ENCODE measurements around the gene TMEM120A. TPM values are rescaled to one million over a fixed set of nuclear protein-coding genes. Genes with fewer than 3 reads are reported as not detected.

The TMEM120A gene
- total RNA-seq, 1 donor from 2014 or later, result 17.4 TPM

DNA sequence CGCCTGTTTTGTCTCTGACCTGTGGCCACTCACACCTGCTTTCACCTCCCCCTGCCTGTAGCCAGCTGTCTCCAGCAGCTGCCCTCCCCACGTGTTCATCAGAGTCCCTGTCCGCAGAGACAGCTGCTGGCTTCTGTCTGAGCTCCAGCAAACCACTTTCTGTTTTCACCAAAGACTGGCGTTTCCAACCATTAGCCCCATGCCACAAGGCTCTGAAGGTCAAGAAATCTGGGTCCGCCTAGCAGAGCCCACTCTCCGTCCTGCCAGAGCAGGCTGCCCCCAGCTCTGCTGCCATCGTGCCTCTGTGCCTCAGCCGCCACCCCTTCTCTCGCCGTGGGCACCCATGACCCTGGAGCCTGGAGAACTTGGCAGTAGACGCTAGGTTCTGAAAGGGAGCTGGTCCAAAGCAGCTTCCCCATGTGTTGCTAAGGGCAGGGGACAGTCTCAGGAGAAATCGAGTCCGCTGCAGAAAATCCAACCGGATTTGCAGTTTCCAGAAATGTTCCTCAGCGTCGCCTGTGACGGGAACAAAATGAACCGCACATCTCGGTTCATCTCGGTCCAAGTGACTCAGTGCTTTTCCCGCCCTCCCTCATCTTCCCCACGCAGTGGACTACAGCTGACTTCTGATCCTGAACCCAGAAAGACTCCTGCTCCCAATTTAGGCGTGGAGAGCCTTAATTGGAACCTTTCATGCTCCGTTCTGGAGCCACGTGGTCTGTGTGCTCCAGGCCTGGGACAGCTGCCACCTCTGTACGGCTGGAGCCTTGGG lies 28.0 kb downstream of the TMEM120A start:
- TF ChIP-seq, protein P1, sequence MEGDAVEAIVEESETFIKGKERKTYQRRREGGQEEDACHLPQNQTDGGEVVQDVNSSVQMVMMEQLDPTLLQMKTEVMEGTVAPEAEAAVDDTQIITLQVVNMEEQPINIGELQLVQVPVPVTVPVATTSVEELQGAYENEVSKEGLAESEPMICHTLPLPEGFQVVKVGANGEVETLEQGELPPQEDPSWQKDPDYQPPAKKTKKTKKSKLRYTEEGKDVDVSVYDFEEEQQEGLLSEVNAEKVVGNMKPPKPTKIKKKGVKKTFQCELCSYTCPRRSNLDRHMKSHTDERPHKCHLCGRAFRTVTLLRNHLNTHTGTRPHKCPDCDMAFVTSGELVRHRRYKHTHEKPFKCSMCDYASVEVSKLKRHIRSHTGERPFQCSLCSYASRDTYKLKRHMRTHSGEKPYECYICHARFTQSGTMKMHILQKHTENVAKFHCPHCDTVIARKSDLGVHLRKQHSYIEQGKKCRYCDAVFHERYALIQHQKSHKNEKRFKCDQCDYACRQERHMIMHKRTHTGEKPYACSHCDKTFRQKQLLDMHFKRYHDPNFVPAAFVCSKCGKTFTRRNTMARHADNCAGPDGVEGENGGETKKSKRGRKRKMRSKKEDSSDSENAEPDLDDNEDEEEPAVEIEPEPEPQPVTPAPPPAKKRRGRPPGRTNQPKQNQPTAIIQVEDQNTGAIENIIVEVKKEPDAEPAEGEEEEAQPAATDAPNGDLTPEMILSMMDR (IDR thresholded peaks at IDR 0.05; ENCODE audit: insufficient read depth, low read length, poor library complexity, severe bottlenecking), result no peak
- no peak for DNase-seq (ENCODE audit: low read depth)
- H3K27me3 ChIP-seq (ENCODE audit: control insufficient read depth, insufficient read depth, low read length), result no peaks in the 10 kb centered on the region
- H3K4me3 ChIP-seq (ENCODE audit: low read depth, low read length), result no peak overlapping the region
- peaks cover 1% of the 10 kb centered on the region for H3K36me3 ChIP-seq (ENCODE audit: control insufficient read depth, insufficient read depth, low read length)

DNA sequence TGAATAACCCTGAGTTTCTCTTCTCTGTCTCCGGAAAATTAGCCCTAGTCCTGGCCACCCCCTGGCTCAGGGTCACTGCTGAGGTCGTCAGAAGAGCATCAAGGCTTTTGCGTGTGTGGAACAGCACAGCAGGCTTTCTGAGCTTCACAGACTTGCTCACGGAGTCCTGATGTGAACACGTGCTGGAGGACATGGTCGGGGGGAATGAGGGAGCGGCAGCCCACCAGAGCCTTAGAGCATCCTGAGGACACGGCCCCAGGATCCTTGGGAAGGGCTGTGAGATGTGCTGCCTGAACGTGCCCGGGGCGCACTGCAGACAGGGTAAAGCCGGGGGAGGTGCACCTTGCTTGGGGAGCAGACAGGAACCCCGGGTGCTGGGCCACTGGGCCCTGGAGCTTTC lies 28.8 kb downstream of the TMEM120A start:
- TF ChIP-seq, protein P1 (IDR thresholded peaks at IDR 0.05; ENCODE audit: insufficient read depth, low read length, poor library complexity, severe bottlenecking), result no peak
- peaks cover 1% of the 10 kb centered on the region for H3K36me3 ChIP-seq (ENCODE audit: control insufficient read depth, insufficient read depth, low read length)

DNA sequence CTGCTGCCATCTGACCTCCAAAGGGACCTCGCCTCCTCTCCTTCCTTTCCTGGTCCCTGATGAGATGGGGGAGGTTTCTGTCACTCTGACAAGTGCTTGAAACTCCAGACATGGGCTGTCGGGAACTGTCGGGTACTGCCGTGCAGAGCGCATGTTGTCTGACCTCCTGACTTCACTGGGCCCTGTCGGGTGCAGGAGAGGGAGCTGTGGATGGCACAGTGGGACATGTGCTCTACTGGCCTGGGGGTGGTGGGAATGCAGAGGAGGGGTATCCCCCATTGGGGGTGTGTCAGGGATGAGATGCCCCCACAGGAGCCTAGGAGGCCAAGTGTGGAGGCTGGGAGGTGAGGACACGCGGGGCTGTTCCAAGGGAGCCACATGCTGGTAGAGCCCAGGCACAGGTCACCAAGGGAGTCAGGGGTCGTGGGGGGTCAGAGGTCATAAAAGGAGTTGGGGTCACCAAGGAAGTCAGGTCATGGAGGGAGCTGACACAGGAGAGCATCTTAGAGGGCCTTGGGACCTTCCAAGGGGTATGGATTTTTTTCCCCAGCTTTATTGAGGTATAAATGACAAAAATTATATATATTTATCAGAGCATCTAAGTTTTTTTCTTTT lies 30.9 kb downstream of the TMEM120A start:
- H3K36me3 ChIP-seq (ENCODE audit: control insufficient read depth, insufficient read depth, low read length), result peaks cover 1% of the 10 kb centered on the region
- H3K4me3 ChIP-seq (ENCODE audit: low read depth, low read length), result no peak overlapping the region
- no peak for DNase-seq (ENCODE audit: low read depth)
- TF ChIP-seq, protein P1 (IDR thresholded peaks at IDR 0.05; ENCODE audit: insufficient read depth, low read length, poor library complexity, severe bottlenecking), result no peak
- H3K27me3 ChIP-seq (ENCODE audit: control insufficient read depth, insufficient read depth, low read length), result no peaks in the 10 kb centered on the region

More for the DNA sequence above, 28.8 kb downstream of the TMEM120A start:
- H3K27me3 ChIP-seq (ENCODE audit: control insufficient read depth, insufficient read depth, low read length), result no peaks in the 10 kb centered on the region
- H3K4me3 ChIP-seq (ENCODE audit: low read depth, low read length), result no peak overlapping the region
- no peak for DNase-seq (ENCODE audit: low read depth)

DNA sequence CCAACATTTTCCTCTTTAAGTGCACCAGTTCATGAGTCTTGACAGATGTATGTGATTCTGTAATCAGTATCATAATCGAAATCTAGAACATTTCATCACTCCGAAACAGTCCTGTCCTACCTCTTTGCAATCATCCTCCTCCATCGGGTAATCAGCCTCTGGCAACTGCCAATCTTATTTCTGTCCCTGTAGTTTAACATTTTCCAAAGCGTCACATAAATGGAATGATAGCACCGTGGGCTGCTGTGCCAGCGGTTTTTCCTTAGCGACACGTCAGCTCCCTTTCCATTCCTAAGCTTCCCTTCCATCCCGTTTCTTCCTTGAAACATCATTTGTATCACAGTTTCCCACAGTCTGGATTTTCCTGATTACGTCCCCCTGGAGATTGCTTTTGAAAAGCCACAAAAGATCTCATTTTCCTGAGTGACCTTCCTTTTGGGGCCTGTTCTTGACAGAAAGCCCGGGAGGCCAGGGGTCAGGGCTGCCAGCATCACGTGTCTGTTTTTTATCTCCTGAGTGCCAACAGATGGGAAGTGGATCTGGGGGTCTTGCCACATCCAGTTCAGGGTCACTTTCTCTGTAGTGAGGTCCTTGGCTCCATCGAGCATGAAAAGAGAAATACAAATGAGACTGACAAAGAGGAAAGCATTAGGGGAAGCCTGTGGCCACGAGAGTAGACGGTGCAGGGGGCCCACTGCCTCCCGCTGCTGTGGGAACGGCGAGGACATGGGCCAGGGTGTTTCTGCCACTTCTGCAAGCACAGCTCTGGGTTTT lies 31.6 kb downstream of the TMEM120A start:
- H3K36me3 ChIP-seq (ENCODE audit: control insufficient read depth, insufficient read depth, low read length), result peaks cover 1% of the 10 kb centered on the region

DNA sequence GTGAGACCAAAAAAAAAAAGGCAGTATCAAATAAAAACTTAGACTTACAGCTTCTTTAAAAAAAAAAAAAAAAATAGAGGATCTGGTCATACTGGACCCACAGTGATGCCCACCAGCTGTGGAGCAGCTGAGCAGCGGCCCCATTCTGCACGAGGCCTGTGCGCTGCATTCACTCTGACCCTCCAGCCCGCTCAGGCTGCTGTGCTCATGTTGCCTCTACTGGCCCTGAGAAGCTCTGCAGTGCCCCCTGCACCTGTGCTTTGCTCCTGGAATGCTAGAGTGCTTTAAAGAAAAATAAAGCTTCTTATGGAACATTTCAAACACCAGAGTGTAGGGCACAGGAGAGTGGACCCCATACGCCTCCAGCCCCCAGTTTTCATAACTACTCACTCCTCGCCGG lies 33.2 kb downstream of the TMEM120A start:
- DNase-seq (ENCODE audit: low read depth), result no peak
- Histone ChIP-seq H3K27me3 (ENCODE audit: control insufficient read depth, insufficient read depth, low read length) (no peaks in the 10 kb centered on the region), H3K4me3 (ENCODE audit: low read depth, low read length) (no peak overlapping the region), H3K36me3 (ENCODE audit: control insufficient read depth, insufficient read depth, low read length) (peaks cover 1% of the 10 kb centered on the region)
- TF ChIP-seq, protein P1 (IDR thresholded peaks at IDR 0.05; ENCODE audit: insufficient read depth, low read length, poor library complexity, severe bottlenecking), result peak; percentile 25

More for the DNA sequence above, 31.6 kb downstream of the TMEM120A start:
- no peaks in the 10 kb centered on the region for H3K27me3 ChIP-seq (ENCODE audit: control insufficient read depth, insufficient read depth, low read length)
- no peak overlapping the region for H3K4me3 ChIP-seq (ENCODE audit: low read depth, low read length)
- DNase-seq (ENCODE audit: low read depth), result no peak
- TF ChIP-seq, protein P1 (IDR thresholded peaks at IDR 0.05; ENCODE audit: insufficient read depth, low read length, poor library complexity, severe bottlenecking), result no peak

Measured in kidney epithelial cell (primary cell).